Naive B cell (primary cell): ENCODE results near the gene CCR8. TPM values are rescaled to one million over a fixed set of nuclear protein-coding genes. Genes with fewer than 3 reads are reported as not detected.

ENCODE experiments used
- ATAC-seq, 2 donors: fragments of 150-1000 bp; cut with Tn5 transposase; 2 replicates each; pipeline ENCODE4 v1.10.0; 2021; ENCODE audit warnings: low read depth in 2 of 2, mild to moderate bottlenecking in 2 of 2, moderate library complexity in 2 of 2
- DNase-seq: peaks from one replicate; pipeline ENCODE4 v3.0.0; 2022
- H3K27ac Mint-ChIP-seq, 6 donors: one replicate each; pipeline ENCODE4 v1.8.0; 2020 to 2022; ENCODE audit warnings: mild to moderate bottlenecking in 6 of 6, mixed read lengths in 6 of 6, moderate library complexity in 5 of 6, inconsistent platforms in 2 of 6
- H3K27me3 Mint-ChIP-seq, 3 donors: one replicate each; pipeline ENCODE4 v1.8.0; 2021 to 2022; ENCODE audit warnings: mixed read lengths in 3 of 3, mild to moderate bottlenecking in 1 of 3
- H3K36me3 Mint-ChIP-seq, 2 donors: one replicate each; pipeline ENCODE4 v1.8.0; 2020 to 2022; ENCODE audit warnings: mixed read lengths in 2 of 2, inconsistent platforms in 1 of 2, mild to moderate bottlenecking in 1 of 2
- H3K4me1 Mint-ChIP-seq, 3 donors: one replicate each; pipeline ENCODE4 v1.8.0; 2020 to 2022; ENCODE audit warnings: mixed read lengths in 3 of 3, inconsistent platforms in 1 of 3, mild to moderate bottlenecking in 1 of 3, moderate library complexity in 1 of 3
- H3K4me3 Mint-ChIP-seq, 8 donors: one replicate each; pipeline ENCODE4 v1.8.0; 2020 to 2022; ENCODE audit warnings: mild to moderate bottlenecking in 8 of 8, mixed read lengths in 8 of 8, moderate library complexity in 8 of 8, inconsistent platforms in 2 of 8
- H3K9me3 Mint-ChIP-seq, 7 donors: one replicate each; pipeline ENCODE4 v1.8.0; 2020 to 2022; ENCODE audit warnings: mixed read lengths in 7 of 7, mild to moderate bottlenecking in 5 of 7, inconsistent platforms in 2 of 7, moderate library complexity in 1 of 7
- polyA plus RNA-seq, 6 donors: library from polyadenylated mRNA; unstranded; fragments of 300-500 nt; fragmentation: Illumina TruSeq; gene quantifications; one replicate each; pipeline ENCODE4 v1.2.3, GENCODE V29; 2021; ENCODE audit warnings: low read depth in 6 of 6

Gene CCR8
- polyA plus RNA-seq: not detected

- Mint-ChIP-seq H3K4me3 (no peak within 1 kb of the TSS), H3K27me3 (peaks cover 0 to 8% (median 4%) of the 10 kb centered on the region in 3 donors), H3K4me1 (no peaks in the 10 kb centered on the region), H3K36me3 (no peaks in the 10 kb centered on the region), H3K9me3 (no peaks in the 10 kb centered on the region), H3K27ac (no peak within 1 kb of the TSS)
- no peak for DNase-seq
- no peak for ATAC-seq
These were observed at the start of gene CCR8 for GRCh38 chr3:39329493-39329892. CCR8 (plus strand) TSS chr3:39329709; CDS start chr3:39332332, 2,623 bp downstream.

- no peaks in the 10 kb centered on the region for H3K27me3 Mint-ChIP-seq
- no peaks in the 10 kb centered on the region for H3K36me3 Mint-ChIP-seq
- H3K9me3 Mint-ChIP-seq: no peaks in the 10 kb centered on the region
- DNase-seq (no peak), ATAC-seq (no peak)
- peak within 1 kb of the TSS in 2 of 6 donors; percentile 20 to 32 for H3K27ac Mint-ChIP-seq
- H3K4me1 Mint-ChIP-seq: peaks cover 36 to 50% (median 46%) of the 10 kb centered on the region in 3 donors
- H3K4me3 Mint-ChIP-seq: peak within 1 kb of the TSS in 1 of 8 donors; percentile 43
These were observed 49.6 kb upstream of the CCR8 start, which contains the start of gene CX3CR1 for GRCh38 chr3:39279745-39280517. CX3CR1 (minus strand) TSS chr3:39280036; CDS start chr3:39266509, 13,527 bp downstream.

- Mint-ChIP-seq H3K36me3 (no peaks in the 10 kb centered on the region), H3K4me3 (peak overlapping the region in 1 of 8 donors; percentile 43), H3K27ac (peak overlapping the region in 1 of 6 donors; percentile 20), H3K4me1 (peaks cover 36 to 51% (median 46%) of the 10 kb centered on the region in 3 donors), H3K27me3 (no peaks in the 10 kb centered on the region), H3K9me3 (no peaks in the 10 kb centered on the region)
- DNase-seq: no peak
- ATAC-seq: no peak
These were observed 48.9 kb upstream of the CCR8 start for GRCh38 chr3:39280571-39280970.

GRCh38 chr3:39281533-39281932 lies 48.0 kb upstream of the CCR8 start:
- peak; percentile 12 for DNase-seq
- peak overlapping the region in 7 of 8 donors; percentile 40 to 80 (median 65) for H3K4me3 Mint-ChIP-seq
- H3K9me3 Mint-ChIP-seq: no peaks in the 10 kb centered on the region
- ATAC-seq: peak; percentile 48 to 61
- H3K27me3 Mint-ChIP-seq: no peaks in the 10 kb centered on the region
- H3K4me1 Mint-ChIP-seq: peaks cover 35 to 48% (median 46%) of the 10 kb centered on the region in 3 donors
- peak overlapping the region in 5 of 6 donors; percentile 14 to 89 (median 88) for H3K27ac Mint-ChIP-seq
- H3K36me3 Mint-ChIP-seq: no peaks in the 10 kb centered on the region

GRCh38 chr3:39282057-39282456 lies 47.5 kb upstream of the CCR8 start:
- ATAC-seq (no peak), DNase-seq (no peak)
- H3K4me3 Mint-ChIP-seq: peak overlapping the region in 3 of 8 donors; percentile 40 to 75 (median 65)
- peak overlapping the region in 1 of 6 donors; percentile 18 for H3K27ac Mint-ChIP-seq
- peaks cover 33 to 48% (median 46%) of the 10 kb centered on the region in 3 donors for H3K4me1 Mint-ChIP-seq
- H3K36me3 Mint-ChIP-seq: no peaks in the 10 kb centered on the region
- H3K9me3 Mint-ChIP-seq: no peaks in the 10 kb centered on the region
- H3K27me3 Mint-ChIP-seq: no peaks in the 10 kb centered on the region

GRCh38 chr3:39284457-39284881 lies 45.0 kb upstream of the CCR8 start:
- DNase-seq: no peak
- ATAC-seq: no peak
- Mint-ChIP-seq H3K27me3 (no peaks in the 10 kb centered on the region), H3K4me1 (peaks cover 43 to 57% (median 54%) of the 10 kb centered on the region in 3 donors), H3K27ac (peak overlapping the region in 3 of 6 donors; percentile 13 to 77 (median 32)), H3K9me3 (no peaks in the 10 kb centered on the region), H3K4me3 (no peak overlapping the region), H3K36me3 (no peaks in the 10 kb centered on the region)

- H3K4me1 Mint-ChIP-seq: peaks cover 43 to 56% (median 54%) of the 10 kb centered on the region in 3 donors
- H3K27ac Mint-ChIP-seq: no peak overlapping the region
- ATAC-seq (no peak), DNase-seq (no peak)
- H3K27me3 Mint-ChIP-seq: no peaks in the 10 kb centered on the region
- no peaks in the 10 kb centered on the region for H3K9me3 Mint-ChIP-seq
- no peak overlapping the region for H3K4me3 Mint-ChIP-seq
- H3K36me3 Mint-ChIP-seq: no peaks in the 10 kb centered on the region
These were observed 44.2 kb upstream of the CCR8 start for GRCh38 chr3:39285332-39285731.

- ATAC-seq: no peak
- no peak for DNase-seq
- no peaks in the 10 kb centered on the region for H3K9me3 Mint-ChIP-seq
- no peak overlapping the region for H3K4me3 Mint-ChIP-seq
- H3K27ac Mint-ChIP-seq: no peak overlapping the region
- peaks cover 33 to 46% (median 43%) of the 10 kb centered on the region in 3 donors for H3K4me1 Mint-ChIP-seq
- H3K27me3 Mint-ChIP-seq: no peaks in the 10 kb centered on the region
- no peaks in the 10 kb centered on the region for H3K36me3 Mint-ChIP-seq
These were observed 42.7 kb upstream of the CCR8 start for GRCh38 chr3:39286771-39287170.

GRCh38 chr3:39287216-39288164 lies 42.0 kb upstream of the CCR8 start:
- Mint-ChIP-seq H3K27me3 (peaks cover 0 to 4% (median 0%) of the 10 kb centered on the region in 3 donors), H3K9me3 (no peaks in the 10 kb centered on the region), H3K4me1 (peaks cover 28 to 42% (median 39%) of the 10 kb centered on the region in 3 donors), H3K36me3 (no peaks in the 10 kb centered on the region), H3K4me3 (no peak overlapping the region), H3K27ac (peak overlapping the region in 1 of 6 donors; percentile 74)
- ATAC-seq (no peak), DNase-seq (no peak)

GRCh38 chr3:39288300-39288808 lies 41.2 kb upstream of the CCR8 start:
- peak overlapping the region in 6 of 8 donors; percentile 5 to 63 (median 32) for H3K4me3 Mint-ChIP-seq
- DNase-seq: peak; percentile 96
- peaks cover 0 to 4% (median 0%) of the 10 kb centered on the region in 3 donors for H3K27me3 Mint-ChIP-seq
- peak overlapping the region; percentile 14 to 90 (median 80) for H3K27ac Mint-ChIP-seq
- peaks cover 28 to 38% (median 38%) of the 10 kb centered on the region in 3 donors for H3K4me1 Mint-ChIP-seq
- peak; percentile 99 to 100 for ATAC-seq
- H3K36me3 Mint-ChIP-seq: no peaks in the 10 kb centered on the region
- no peaks in the 10 kb centered on the region for H3K9me3 Mint-ChIP-seq

GRCh38 chr3:39289107-39289506 lies 40.4 kb upstream of the CCR8 start:
- Mint-ChIP-seq H3K27ac (peak overlapping the region; percentile 60 to 90 (median 80)), H3K27me3 (peaks cover 0 to 4% (median 0%) of the 10 kb centered on the region in 3 donors), H3K9me3 (no peaks in the 10 kb centered on the region), H3K4me3 (peak overlapping the region in 5 of 8 donors; percentile 5 to 63 (median 55)), H3K36me3 (no peaks in the 10 kb centered on the region), H3K4me1 (peaks cover 28 to 38% (median 36%) of the 10 kb centered on the region in 3 donors)
- ATAC-seq (no peak), DNase-seq (no peak)

GRCh38 chr3:39290255-39290654 lies 39.3 kb upstream of the CCR8 start:
- no peak overlapping the region for H3K4me3 Mint-ChIP-seq
- peaks cover 0 to 4% (median 0%) of the 10 kb centered on the region in 3 donors for H3K27me3 Mint-ChIP-seq
- H3K36me3 Mint-ChIP-seq: no peaks in the 10 kb centered on the region
- peaks cover 20 to 29% (median 29%) of the 10 kb centered on the region in 3 donors for H3K4me1 Mint-ChIP-seq
- ATAC-seq: no peak
- peak overlapping the region in 5 of 6 donors; percentile 10 to 74 (median 64) for H3K27ac Mint-ChIP-seq
- no peaks in the 10 kb centered on the region for H3K9me3 Mint-ChIP-seq
- DNase-seq: no peak

- Mint-ChIP-seq H3K4me1 (peaks cover 20 to 29% (median 29%) of the 10 kb centered on the region in 3 donors), H3K27ac (peak overlapping the region in 3 of 6 donors; percentile 51 to 92 (median 53)), H3K9me3 (peaks cover 0 to 2% (median 0%) of the 10 kb centered on the region in 7 donors), H3K36me3 (no peaks in the 10 kb centered on the region), H3K4me3 (peak overlapping the region in 1 of 8 donors; percentile 79), H3K27me3 (peaks cover 0 to 4% (median 0%) of the 10 kb centered on the region in 3 donors)
- peak in 1 of 2 donors; percentile 14 for ATAC-seq
- peak; percentile 68 for DNase-seq
These were observed 37.6 kb upstream of the CCR8 start for GRCh38 chr3:39291903-39292329.
